ENCODE measurements around the gene OR4D10. TPM values are rescaled to one million over a fixed set of nuclear protein-coding genes. Genes with fewer than 3 reads are reported as not detected.
"Not testable (repeated sequence)": the region's sequence is repeated elsewhere in the genome, so short reads cannot be mapped to it uniquely, and the experiment has no call there.

The OR4D10 gene
- total RNA-seq, 1 donor from 2014 or later: not detected

DNA sequence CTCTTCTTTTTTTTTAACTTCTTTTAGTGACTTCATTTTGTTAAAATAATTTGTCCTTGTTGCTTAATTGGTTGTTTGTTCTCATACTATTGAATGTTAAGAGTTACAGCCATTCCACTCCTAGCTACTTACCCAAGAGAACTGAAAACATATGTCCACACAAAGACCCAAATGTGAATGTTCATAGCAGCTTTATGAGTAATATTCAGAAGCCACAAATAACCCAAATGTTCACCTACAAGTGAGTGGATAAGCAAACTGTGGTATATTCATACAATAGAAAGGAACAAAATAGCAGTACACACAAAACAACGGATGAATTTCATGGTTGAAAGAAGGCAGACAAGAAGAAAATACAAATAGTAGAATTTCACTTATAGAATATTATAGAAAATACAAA lies 28.8 kb downstream of the OR4D10 start:
- Mint-ChIP-seq H3K4me1 (ENCODE audit: low read depth) (no peaks in the 10 kb centered on the region), H3K36me3 (ENCODE audit: low read depth) (no peaks in the 10 kb centered on the region), H3K4me3 (ENCODE audit: unreplicated experiment) (no peak overlapping the region), H3K27ac (ENCODE audit: unreplicated experiment) (no peak overlapping the region), H3K27me3 (ENCODE audit: low read depth) (peaks cover 18% of the 10 kb centered on the region), H3K9me3 (ENCODE audit: low read depth) (no peaks in the 10 kb centered on the region)
- DNase-seq (ENCODE audit: low spot score): no peak
- TF ChIP-seq, protein P1, sequence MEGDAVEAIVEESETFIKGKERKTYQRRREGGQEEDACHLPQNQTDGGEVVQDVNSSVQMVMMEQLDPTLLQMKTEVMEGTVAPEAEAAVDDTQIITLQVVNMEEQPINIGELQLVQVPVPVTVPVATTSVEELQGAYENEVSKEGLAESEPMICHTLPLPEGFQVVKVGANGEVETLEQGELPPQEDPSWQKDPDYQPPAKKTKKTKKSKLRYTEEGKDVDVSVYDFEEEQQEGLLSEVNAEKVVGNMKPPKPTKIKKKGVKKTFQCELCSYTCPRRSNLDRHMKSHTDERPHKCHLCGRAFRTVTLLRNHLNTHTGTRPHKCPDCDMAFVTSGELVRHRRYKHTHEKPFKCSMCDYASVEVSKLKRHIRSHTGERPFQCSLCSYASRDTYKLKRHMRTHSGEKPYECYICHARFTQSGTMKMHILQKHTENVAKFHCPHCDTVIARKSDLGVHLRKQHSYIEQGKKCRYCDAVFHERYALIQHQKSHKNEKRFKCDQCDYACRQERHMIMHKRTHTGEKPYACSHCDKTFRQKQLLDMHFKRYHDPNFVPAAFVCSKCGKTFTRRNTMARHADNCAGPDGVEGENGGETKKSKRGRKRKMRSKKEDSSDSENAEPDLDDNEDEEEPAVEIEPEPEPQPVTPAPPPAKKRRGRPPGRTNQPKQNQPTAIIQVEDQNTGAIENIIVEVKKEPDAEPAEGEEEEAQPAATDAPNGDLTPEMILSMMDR (IDR thresholded peaks at IDR 0.05): no peak

DNA sequence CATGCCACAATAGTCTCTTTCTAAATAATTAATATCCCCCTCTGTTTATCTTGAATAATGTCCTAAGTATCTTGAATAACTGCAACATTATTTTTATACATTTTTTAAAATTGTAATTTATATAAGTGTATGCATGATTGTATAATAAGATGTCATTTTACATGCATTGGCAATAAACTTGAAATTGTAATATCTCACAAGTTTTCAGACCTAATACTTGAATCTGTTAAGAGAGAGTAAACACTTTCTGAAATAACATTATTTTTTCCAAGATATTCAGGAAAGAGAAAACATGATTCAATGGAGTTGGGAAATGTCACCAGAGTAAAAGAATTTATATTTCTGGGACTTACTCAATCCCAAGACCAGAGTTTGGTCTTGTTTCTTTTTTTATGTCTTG lies 30.2 kb downstream of the OR4D10 start, which contains the start of gene OR4D11:
OR4D11 (plus strand) TSS at position 301 of the 400 bp plus-strand sequence; CDS start at position 301, 0 bp downstream.
- H3K4me3 Mint-ChIP-seq (ENCODE audit: unreplicated experiment): no peak within 1 kb of the TSS
- no peaks in the 10 kb centered on the region for H3K4me1 Mint-ChIP-seq (ENCODE audit: low read depth)
- H3K36me3 Mint-ChIP-seq (ENCODE audit: low read depth): no peaks in the 10 kb centered on the region
- DNase-seq (ENCODE audit: low spot score): no peak
- H3K27me3 Mint-ChIP-seq (ENCODE audit: low read depth): peaks cover 12% of the 10 kb centered on the region
- H3K27ac Mint-ChIP-seq (ENCODE audit: unreplicated experiment): no peak within 1 kb of the TSS
- TF ChIP-seq, protein P1 (IDR thresholded peaks at IDR 0.05): no peak
- no peaks in the 10 kb centered on the region for H3K9me3 Mint-ChIP-seq (ENCODE audit: low read depth)

DNA sequence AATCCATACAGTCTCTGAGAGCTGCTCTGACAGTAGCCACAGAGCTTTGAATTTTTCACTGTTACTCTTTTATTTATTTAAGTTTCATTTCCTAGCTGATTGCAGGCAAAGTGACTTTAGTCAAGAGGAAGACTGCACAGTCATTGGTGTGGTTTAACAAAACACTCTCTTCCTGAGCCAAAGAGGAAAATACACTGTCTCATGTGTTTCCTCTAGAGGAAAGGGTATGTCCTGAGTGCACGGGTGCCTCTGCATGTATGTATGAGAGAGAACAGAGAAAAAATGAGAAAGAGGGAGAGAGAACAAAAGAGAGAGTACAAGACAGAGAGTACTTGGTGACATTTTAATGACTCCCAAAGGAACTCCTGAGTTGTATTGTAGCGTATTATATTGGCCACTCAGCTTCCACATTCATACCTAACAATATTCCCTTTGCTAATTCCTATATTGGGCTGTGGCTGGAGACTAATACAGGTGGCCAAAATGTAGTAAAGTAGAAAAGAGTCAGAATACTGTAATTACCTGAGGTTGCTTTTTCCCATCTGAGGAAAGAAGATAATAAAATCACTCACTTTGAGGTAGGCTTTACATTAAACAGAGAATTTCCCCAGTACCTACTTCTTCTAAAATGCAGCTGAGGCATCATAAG lies 38.0 kb downstream of the OR4D10 start, which contains the start of gene OR4D9:
OR4D9 (plus strand) TSS at position 599 of the 649 bp plus-strand sequence. CDS start 3,374 bp downstream, outside the sequence.
- Mint-ChIP-seq H3K4me3 (ENCODE audit: unreplicated experiment) (no peak within 1 kb of the TSS), H3K4me1 (ENCODE audit: low read depth) (no peaks in the 10 kb centered on the region), H3K36me3 (ENCODE audit: low read depth) (no peaks in the 10 kb centered on the region), H3K27ac (ENCODE audit: unreplicated experiment) (no peak within 1 kb of the TSS), H3K9me3 (ENCODE audit: low read depth) (no peaks in the 10 kb centered on the region), H3K27me3 (ENCODE audit: low read depth) (peaks cover 10% of the 10 kb centered on the region)
- TF ChIP-seq, protein P1 (IDR thresholded peaks at IDR 0.05): no peak
- no peak for DNase-seq (ENCODE audit: low spot score)

DNA sequence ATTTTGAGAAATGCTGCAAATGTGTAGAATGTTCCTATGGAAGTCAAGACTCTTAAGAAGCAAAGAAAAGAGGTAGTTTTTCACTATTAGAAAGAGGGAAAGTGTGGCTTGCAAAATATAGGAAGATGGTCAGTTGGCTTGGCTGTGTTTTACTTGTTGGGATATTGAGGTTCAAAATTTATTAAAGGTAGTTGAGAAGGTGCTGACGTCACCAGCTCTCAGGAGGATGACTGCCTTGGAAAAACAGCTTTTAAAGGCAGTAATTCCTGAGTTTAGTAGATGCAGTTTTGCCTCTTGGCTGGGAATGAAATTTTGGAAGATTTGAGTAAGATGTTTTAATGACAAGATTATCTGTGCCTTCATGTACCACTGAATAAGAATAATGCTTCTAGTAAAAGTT lies 38.6 kb downstream of the OR4D10 start:
- TF ChIP-seq, protein P1 (IDR thresholded peaks at IDR 0.05): no peak
- H3K27ac Mint-ChIP-seq (ENCODE audit: unreplicated experiment): no peak overlapping the region
- H3K9me3 Mint-ChIP-seq (ENCODE audit: low read depth): no peaks in the 10 kb centered on the region
- H3K4me3 Mint-ChIP-seq (ENCODE audit: unreplicated experiment): no peak overlapping the region
- H3K27me3 Mint-ChIP-seq (ENCODE audit: low read depth): peaks cover 10% of the 10 kb centered on the region
- H3K4me1 Mint-ChIP-seq (ENCODE audit: low read depth): no peaks in the 10 kb centered on the region
- DNase-seq (ENCODE audit: low spot score): no peak
- no peaks in the 10 kb centered on the region for H3K36me3 Mint-ChIP-seq (ENCODE audit: low read depth)

DNA sequence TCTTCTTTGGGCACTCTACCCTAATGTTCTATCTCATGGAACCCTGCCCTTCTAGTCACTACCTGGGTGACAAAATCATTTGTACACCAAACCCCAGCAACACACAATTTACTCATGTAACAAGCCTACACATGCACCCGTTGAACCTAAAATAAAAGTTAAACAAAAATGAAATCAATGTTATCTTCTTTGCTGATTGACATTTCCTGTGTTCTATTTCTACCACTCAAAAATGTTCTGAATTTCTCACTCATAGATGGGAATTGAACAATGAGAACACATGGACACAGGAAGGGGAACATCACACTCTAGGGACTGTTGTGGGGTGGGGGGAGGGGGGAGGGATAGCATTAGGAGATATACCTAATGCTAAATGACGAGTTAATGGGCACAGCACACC lies 47.0 kb downstream of the OR4D10 start:
- H3K9me3 Mint-ChIP-seq (ENCODE audit: low read depth); H3K27ac Mint-ChIP-seq (ENCODE audit: unreplicated experiment); H3K4me1 Mint-ChIP-seq (ENCODE audit: low read depth); H3K36me3 Mint-ChIP-seq (ENCODE audit: low read depth); H3K4me3 Mint-ChIP-seq (ENCODE audit: unreplicated experiment); DNase-seq (ENCODE audit: low spot score): not testable (repeated sequence)
- H3K27me3 Mint-ChIP-seq (ENCODE audit: low read depth): peaks cover 39% of the 10 kb centered on the region

DNA sequence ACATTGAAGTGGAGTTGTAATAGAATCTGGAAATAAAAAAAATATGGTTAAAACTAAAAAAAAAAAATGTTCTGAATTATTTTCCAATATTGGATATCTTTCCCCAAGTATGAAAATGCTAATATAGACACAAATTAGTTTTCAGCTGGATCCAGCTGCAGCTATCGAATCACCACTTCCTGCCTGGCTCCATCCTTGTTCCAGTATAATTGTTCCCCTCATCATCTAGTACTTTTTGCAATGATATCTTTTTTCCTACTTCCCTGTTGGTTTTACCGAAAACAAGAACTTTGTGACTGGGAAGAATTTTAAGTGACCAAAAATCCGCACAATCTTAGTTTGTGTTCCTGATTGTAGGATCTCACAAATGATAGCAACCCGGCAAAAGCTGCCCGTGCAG lies 47.6 kb downstream of the OR4D10 start:
- Mint-ChIP-seq H3K9me3 (ENCODE audit: low read depth) (no peaks in the 10 kb centered on the region), H3K36me3 (ENCODE audit: low read depth) (no peaks in the 10 kb centered on the region), H3K4me1 (ENCODE audit: low read depth) (no peaks in the 10 kb centered on the region), H3K4me3 (ENCODE audit: unreplicated experiment) (no peak overlapping the region), H3K27ac (ENCODE audit: unreplicated experiment) (no peak overlapping the region), H3K27me3 (ENCODE audit: low read depth) (peaks cover 42% of the 10 kb centered on the region)
- no peak for DNase-seq (ENCODE audit: low spot score)
- TF ChIP-seq, protein P1 (IDR thresholded peaks at IDR 0.05): no peak

Data from chondrocyte (in vitro differentiated cells).